Memory B cell (primary cell): ENCODE measurements around the gene NEK8.
A peak's percentile ranks its signal among the peaks of the same experiment; 100 is the strongest.
"Not testable (repeated sequence)": the region's sequence is repeated elsewhere in the genome, so short reads cannot be mapped to it uniquely, and the experiment has no call there.

Experiments used
- ATAC-seq: fragments of 150-1000 bp; cut with Tn5 transposase; 2 replicates; pipeline ENCODE4 v1.10.0; 2021; ENCODE audit warnings: low read depth, mild to moderate bottlenecking, moderate library complexity
- DNase-seq, 2 donors: peaks; one replicate each; pipeline ENCODE4 v3.0.0; 2022; ENCODE audit warnings: low spot score in 2 of 2
- H3K27ac Mint-ChIP-seq: one replicate; pipeline ENCODE4 v1.8.0; 2022; ENCODE audit warnings: mild to moderate bottlenecking, moderate library complexity, mixed read lengths
- H3K27me3 Mint-ChIP-seq: one replicate; pipeline ENCODE4 v1.8.0; 2022; ENCODE audit warnings: mixed read lengths
- H3K36me3 Mint-ChIP-seq: one replicate; pipeline ENCODE4 v1.8.0; 2022; ENCODE audit warnings: mild to moderate bottlenecking, mixed read lengths
- H3K4me1 Mint-ChIP-seq: one replicate; pipeline ENCODE4 v1.8.0; 2022; ENCODE audit warnings: mixed read lengths
- H3K4me3 Mint-ChIP-seq: one replicate; pipeline ENCODE4 v1.8.0; 2022; ENCODE audit warnings: mild to moderate bottlenecking, moderate library complexity, mixed read lengths
- H3K9me3 Mint-ChIP-seq: one replicate; pipeline ENCODE4 v1.8.0; 2022; ENCODE audit warnings: mixed read lengths

Gene NEK8

DNA sequence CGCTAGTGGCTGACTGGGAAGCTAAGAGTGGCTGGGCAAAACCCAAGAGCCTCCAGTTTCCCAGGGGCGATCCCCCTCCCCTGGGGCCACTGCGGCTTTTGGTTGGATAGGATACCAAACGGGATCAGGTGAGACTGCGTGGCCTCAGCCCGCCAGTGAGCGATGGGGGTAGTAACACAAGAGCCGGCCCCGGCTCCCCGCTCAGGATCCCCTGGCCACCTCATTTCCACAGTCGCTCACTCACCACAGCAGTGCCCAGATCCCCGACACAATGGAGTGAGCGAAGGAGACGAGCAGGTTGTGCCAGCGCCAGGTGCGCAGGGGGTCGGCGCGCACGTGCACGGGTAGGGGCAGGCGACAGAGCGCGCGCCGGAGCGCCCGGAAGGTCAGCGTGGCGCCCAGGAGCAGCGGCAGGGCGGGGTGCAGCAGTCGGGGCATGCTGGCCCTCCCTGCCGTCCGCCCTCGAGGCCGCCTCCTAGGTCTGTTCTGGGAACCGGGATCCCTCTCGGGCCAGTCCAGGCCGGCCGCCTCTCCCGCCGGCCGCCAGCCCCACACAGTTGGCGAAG is 2.8 kb upstream of the NEK8 start:
- peak overlapping the region; percentile 89 for H3K4me3 Mint-ChIP-seq
- no peaks in the 10 kb centered on the region for H3K27me3 Mint-ChIP-seq
- no peaks in the 10 kb centered on the region for H3K9me3 Mint-ChIP-seq
- peak overlapping the region; percentile 84 for H3K27ac Mint-ChIP-seq
- peak in 1 of 2 donors; percentile 62 for DNase-seq
- peaks cover 46% of the 10 kb centered on the region for H3K4me1 Mint-ChIP-seq
- H3K36me3 Mint-ChIP-seq = peaks cover 21% of the 10 kb centered on the region
- no peak for ATAC-seq

DNA sequence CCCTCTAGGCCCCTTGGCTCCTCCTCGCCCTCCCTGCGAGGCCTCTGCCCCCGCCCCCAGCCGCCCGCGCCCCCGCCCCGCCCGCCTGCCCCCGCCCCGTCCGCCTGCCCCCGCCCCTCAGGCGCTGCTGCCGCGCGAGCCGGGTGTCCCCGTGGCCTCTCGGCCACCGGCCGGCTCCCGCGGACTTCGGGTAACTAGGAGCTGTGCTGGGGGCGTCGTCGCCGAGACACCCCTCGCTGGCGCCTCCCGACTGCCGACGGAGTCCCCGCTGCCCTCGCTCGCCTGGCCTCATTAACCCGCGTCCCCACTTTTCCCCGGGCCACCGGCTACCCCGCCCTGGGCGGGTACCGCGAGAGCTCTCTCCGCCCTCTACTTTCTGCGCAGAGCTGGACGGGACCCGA is 2.4 kb upstream of the NEK8 start, which contains the start of gene TLCD1:
TLCD1 (minus strand) TSS at position 8 of the 401 bp plus-strand sequence. CDS start 136 bp downstream, outside the sequence.
- ATAC-seq = peak; percentile 23
- Mint-ChIP-seq H3K27ac (peak within 1 kb of the TSS; percentile 98), H3K4me1 (peaks cover 45% of the 10 kb centered on the region), H3K4me3 (peak within 1 kb of the TSS; percentile 90), H3K9me3 (no peaks in the 10 kb centered on the region), H3K36me3 (peaks cover 18% of the 10 kb centered on the region), H3K27me3 (no peaks in the 10 kb centered on the region)
- DNase-seq = peak; percentile 74 to 82

DNA sequence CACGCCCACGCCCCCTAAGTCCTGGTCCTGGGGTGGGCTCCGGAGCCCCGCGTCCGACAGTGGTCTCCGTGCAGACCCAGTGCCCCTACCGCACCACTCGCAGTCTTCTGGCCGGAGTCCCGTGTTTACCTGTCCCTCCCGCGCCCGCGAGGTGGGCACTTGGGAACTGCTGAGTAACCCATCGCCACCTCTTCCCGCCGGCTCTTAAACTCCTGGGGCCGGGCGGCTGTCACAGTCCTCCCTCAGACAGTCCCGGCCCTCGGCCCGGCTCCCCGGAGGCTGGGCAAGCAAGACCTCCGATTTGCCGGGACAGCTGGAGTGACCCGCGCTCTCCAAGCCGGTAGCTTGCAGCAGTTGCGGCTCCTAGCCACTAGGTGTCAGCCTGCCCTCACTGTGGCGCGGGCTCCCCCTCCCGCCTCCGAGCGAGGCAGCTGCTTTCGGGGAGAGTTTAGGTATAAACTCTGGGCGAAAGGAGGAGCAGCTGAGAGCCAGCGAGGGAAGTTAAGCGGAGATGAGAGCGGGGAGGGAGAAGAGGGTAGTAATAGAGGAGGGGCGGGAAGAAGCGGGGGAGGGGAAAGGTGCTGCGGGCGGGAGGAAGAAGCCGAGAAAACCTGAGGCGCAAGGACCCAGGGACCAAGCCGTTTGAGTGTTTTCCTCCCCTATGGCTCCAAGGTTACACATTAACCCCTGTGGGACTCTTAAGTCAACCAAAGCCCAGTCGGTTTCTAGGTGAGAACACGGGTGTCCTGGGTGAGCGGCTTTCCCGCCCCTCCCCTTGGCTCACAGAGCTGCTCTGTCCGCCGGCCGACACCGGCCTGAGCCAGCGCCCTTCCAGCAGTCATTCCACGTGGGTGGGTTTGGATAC is 1.7 kb upstream of the NEK8 start:
- ATAC-seq = peak; percentile 24
- H3K27ac Mint-ChIP-seq = peak overlapping the region; percentile 98
- peaks cover 16% of the 10 kb centered on the region for H3K36me3 Mint-ChIP-seq
- H3K27me3 Mint-ChIP-seq = no peaks in the 10 kb centered on the region
- H3K9me3 Mint-ChIP-seq = no peaks in the 10 kb centered on the region
- peak; percentile 92 to 97 for DNase-seq
- peaks cover 40% of the 10 kb centered on the region for H3K4me1 Mint-ChIP-seq
- peak overlapping the region; percentile 90 for H3K4me3 Mint-ChIP-seq

DNA sequence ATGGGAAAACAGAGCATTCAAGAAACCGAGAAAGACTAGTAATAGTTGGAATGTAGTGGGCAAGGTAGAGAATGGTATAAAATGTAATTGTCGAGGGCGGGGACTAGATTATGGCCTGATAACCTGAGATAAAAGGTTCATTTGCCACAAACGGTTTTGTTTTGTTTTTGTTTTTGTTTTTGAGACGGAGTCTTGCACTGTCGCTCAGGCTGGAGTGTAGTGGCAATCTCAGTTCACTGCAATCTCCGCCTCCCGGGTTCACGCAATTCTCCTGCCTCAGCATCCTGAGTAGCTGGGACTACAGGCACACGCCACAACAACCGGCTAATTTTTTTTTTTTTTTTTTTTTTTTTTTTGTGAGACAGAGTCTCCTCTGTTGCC is 1.4 kb downstream of the NEK8 start:
- peak overlapping the region; percentile 25 for H3K27ac Mint-ChIP-seq
- H3K4me3 Mint-ChIP-seq = no peak overlapping the region
- H3K36me3 Mint-ChIP-seq = peaks cover 5% of the 10 kb centered on the region
- ATAC-seq = no peak
- H3K9me3 Mint-ChIP-seq = no peaks in the 10 kb centered on the region
- no peaks in the 10 kb centered on the region for H3K27me3 Mint-ChIP-seq
- peaks cover 35% of the 10 kb centered on the region for H3K4me1 Mint-ChIP-seq
- DNase-seq = no peak

DNA sequence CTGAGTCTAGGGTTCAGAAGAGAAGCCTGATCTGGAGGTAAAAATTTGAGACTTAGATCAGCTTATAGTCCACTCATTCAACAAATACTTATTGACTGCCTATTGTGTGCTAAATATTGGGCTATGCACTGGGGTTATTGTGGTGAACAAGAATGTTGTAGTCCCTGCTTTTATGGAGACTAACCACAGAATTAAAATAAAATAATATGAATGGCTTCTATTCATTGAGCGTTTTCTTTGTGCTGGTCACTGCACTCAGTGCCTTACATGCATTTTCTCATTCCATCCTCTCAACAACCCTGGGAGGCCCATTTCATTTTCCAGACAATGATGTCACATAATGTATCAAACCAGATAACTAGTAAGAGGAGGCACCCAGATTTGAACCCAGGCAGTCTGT is 4.8 kb downstream of the NEK8 start:
- Mint-ChIP-seq H3K36me3 (peaks cover 5% of the 10 kb centered on the region), H3K9me3 (no peaks in the 10 kb centered on the region), H3K27ac (peak overlapping the region; percentile 86), H3K4me3 (no peak overlapping the region), H3K4me1 (peaks cover 34% of the 10 kb centered on the region), H3K27me3 (no peaks in the 10 kb centered on the region)
- no peak for ATAC-seq
- DNase-seq = no peak

DNA sequence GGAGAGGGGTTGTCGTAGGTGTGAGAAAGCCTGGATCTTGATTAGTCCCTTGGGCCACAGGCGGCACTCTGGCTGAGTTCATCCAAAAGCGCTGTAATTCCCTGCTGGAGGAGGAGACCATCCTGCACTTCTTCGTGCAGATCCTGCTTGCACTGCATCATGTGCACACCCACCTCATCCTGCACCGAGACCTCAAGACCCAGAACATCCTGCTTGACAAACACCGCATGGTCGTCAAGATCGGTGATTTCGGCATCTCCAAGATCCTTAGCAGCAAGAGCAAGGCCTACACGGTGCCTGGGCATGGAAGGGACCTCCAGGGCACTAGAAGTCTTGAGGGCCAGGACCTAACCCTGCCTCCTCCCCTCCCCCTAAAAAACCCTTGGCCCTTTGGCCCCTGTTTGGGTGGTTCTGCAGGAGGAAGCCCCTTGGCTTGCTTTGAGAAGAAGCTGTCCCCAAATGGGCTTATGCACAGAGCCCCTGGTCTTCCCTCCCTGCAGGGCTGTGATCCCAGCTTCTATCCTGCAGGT is 6.2 kb downstream of the NEK8 start:
- Mint-ChIP-seq H3K4me1 (peaks cover 36% of the 10 kb centered on the region), H3K36me3 (peaks cover 5% of the 10 kb centered on the region), H3K27ac (peak overlapping the region; percentile 86), H3K27me3 (no peaks in the 10 kb centered on the region), H3K4me3 (no peak overlapping the region), H3K9me3 (no peaks in the 10 kb centered on the region)
- ATAC-seq (no peak), DNase-seq (no peak)

DNA sequence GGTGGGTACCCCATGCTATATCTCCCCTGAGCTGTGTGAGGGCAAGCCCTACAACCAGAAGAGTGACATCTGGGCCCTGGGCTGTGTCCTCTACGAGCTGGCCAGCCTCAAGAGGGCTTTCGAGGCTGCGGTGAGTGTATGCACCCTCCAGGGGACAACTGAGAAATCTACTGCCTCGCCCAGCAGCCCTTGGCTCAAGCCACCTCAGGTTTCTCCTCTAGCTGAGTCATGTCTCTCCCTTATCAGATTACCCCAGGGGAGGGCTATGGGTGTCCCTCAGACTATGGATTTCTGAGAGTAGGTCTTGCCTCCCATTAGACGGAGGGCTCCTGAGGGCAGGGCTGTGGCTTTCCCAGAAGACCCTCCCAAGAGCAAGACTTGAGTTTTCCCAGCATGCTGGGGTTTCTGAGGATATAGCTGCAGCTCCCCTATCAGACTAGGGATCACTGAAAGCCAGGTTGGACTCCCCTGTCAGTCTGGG is 6.7 kb downstream of the NEK8 start:
- no peak for ATAC-seq
- Mint-ChIP-seq H3K36me3 (peaks cover 5% of the 10 kb centered on the region), H3K4me3 (no peak overlapping the region), H3K4me1 (peaks cover 36% of the 10 kb centered on the region), H3K27ac (no peak overlapping the region), H3K27me3 (no peaks in the 10 kb centered on the region), H3K9me3 (no peaks in the 10 kb centered on the region)
- DNase-seq = no peak

DNA sequence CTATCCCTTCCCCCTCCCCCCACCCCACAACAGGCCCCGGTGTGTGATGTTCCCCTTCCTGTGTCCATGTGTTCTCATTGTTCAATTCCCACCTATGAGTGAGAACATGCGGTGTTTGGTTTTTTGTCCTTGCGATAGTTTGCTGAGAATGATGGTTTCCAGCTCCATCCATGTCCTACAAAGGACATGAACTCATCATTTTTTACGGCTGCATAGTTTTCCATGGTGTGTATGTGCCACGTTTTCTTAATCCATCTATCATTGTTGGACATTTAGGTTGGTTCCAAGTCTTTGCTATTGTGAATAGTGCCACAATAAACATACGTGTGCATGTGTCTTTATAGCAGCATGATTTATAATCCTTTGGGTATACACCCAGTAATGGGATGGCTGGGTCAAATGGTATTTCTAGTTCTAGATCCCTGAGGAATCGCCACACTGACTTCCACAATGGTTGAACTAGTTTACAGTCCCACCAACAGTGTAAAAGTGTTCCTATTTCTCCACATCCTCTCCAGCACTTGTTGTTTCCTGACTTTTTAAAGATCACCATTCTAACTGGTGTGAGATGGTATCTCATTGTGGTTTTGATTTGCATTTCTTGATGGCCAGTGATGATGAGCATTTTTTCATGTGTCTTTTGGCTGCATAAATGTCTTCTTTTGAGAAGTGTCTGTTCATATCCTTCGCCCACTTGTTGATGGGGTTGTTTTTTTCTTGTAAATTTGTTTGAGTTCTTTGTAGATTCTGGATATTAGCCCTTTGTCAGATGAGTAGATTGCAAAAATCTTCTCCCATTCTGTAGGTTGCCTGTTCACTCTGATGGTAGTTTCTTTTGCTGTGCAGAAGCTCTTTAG is 7.6 kb downstream of the NEK8 start:
- peaks cover 45% of the 10 kb centered on the region for H3K4me1 Mint-ChIP-seq
- ATAC-seq, H3K27ac Mint-ChIP-seq, DNase-seq, H3K27me3 Mint-ChIP-seq, H3K4me3 Mint-ChIP-seq, H3K9me3 Mint-ChIP-seq, H3K36me3 Mint-ChIP-seq: not testable (repeated sequence)

DNA sequence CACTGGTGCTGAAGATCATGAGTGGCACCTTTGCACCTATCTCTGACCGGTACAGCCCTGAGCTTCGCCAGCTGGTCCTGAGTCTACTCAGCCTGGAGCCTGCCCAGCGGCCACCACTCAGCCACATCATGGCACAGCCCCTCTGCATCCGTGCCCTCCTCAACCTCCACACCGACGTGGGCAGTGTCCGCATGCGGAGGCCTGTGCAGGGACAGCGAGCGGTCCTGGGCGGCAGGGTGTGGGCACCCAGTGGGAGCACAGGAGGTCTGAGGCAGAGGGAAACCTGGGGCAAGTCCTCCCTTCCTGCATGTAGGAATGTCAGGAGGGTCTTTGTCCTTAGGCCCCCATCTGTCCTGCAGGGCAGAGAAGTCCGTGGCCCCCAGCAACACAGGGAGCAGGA is 8.7 kb downstream of the NEK8 start:
- Mint-ChIP-seq H3K27ac (peak overlapping the region; percentile 99), H3K36me3 (peaks cover 6% of the 10 kb centered on the region), H3K27me3 (no peaks in the 10 kb centered on the region), H3K4me3 (peak overlapping the region; percentile 35), H3K4me1 (peaks cover 53% of the 10 kb centered on the region), H3K9me3 (no peaks in the 10 kb centered on the region)
- ATAC-seq (no peak), DNase-seq (no peak)

DNA sequence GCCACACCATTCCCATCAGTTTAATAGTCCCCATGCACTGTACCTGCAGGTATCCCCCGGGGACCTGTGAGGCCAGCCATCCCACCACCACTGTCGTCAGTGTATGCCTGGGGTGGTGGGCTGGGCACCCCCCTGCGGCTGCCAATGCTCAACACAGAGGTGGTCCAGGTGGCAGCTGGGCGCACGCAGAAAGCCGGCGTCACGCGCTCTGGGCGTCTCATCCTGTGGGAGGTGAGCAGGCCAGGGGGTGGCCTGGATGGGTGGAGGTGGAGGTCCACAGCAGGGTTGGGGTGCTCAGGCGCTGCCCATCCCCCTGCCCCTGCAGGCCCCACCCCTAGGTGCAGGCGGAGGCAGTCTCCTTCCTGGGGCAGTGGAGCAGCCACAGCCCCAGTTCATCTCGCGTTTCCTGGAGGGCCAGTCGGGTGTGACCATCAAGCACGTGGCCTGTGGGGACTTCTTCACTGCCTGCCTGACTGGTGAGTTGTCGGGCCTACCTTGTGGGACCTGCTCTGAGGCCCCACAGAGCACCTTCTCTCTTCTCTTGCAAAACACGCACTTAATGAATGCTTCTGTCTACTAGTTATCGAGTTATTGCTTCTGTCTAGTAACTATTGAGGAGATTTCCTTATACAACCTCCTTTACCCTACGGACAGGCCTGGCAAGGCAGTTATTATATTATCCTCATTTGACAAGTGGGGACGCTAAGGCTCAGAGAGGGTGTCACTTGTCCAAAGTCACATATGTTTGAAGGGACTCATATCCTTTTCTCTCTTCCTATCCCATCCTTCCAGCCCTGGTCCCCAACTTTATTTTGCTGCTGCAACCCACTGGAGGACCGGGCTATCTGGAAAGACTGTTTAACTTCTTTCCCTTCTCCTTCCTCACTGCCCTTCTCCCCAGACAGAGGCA is 9.4 kb downstream of the NEK8 start:
- Mint-ChIP-seq H3K9me3 (no peaks in the 10 kb centered on the region), H3K27ac (peak overlapping the region; percentile 99), H3K4me3 (peak overlapping the region; percentile 78), H3K36me3 (peaks cover 6% of the 10 kb centered on the region), H3K4me1 (peaks cover 53% of the 10 kb centered on the region), H3K27me3 (no peaks in the 10 kb centered on the region)
- peak; percentile 72 for ATAC-seq
- peak; percentile 81 to 86 for DNase-seq

DNA sequence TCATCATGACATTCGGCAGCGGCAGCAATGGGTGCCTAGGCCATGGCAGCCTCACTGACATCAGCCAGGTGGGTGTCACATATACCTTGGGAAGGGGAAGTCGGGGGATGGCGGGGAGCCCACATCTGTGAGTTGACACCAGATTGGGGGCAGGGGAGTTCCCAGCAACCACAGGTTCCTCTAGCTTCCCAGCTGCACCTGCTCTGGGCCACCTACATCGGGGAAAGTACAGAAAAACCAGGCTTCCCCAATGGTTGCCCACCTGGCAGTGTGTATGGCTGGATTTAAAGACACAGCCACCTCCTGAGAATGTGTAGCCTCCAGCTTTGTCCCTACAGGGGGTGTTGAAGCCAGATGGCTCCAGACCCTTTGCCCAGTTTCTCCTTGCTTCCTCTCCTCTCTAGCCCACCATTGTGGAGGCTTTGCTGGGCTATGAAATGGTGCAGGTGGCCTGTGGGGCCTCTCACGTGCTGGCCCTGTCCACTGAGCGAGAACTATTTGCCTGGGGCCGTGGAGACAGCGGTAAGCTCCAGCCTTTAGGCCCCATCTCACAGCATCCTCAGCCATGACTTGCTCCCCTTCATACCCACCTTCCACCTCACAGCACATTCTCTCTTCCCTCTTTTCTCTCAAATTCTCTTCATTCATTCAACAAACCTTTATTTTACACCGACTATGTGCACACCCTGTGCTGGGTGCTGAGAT is 10.2 kb downstream of the NEK8 start:
- Mint-ChIP-seq H3K36me3 (peaks cover 4% of the 10 kb centered on the region), H3K27ac (peak overlapping the region; percentile 99), H3K4me1 (peaks cover 52% of the 10 kb centered on the region), H3K27me3 (no peaks in the 10 kb centered on the region), H3K9me3 (no peaks in the 10 kb centered on the region), H3K4me3 (peak overlapping the region; percentile 78)
- peak; percentile 69 to 91 for DNase-seq
- peak; percentile 69 for ATAC-seq
